HG02798 (cell line): Measurements from ENCODE around the gene AXIN1.

ENCODE experiments used
- ATAC-seq: cut with Tn5 transposase; IDR thresholded peaks from one replicate; pipeline ENCODE4 v1.9.1; 2021; ENCODE audit warnings: mild to moderate bottlenecking; ENCODE audit not compliant: unreplicated experiment, poor library complexity

Gene AXIN1

GRCh38 chr16:309476-309875 lies 43.0 kb downstream of the AXIN1 start:
- no peak for ATAC-seq

GRCh38 chr16:307691-308312 lies 44.7 kb downstream of the AXIN1 start:
- ATAC-seq, result no peak

GRCh38 chr16:306911-307370 lies 45.6 kb downstream of the AXIN1 start:
- ATAC-seq, result no peak

- ATAC-seq, result no peak
Observed at GRCh38 chr16:305916-306626, 46.5 kb downstream of the AXIN1 start.

GRCh38 chr16:303760-304505 lies 48.6 kb downstream of the AXIN1 start:
- no peak for ATAC-seq

GRCh38 chr16:301950-302349 lies 50.6 kb downstream of the AXIN1 start:
- ATAC-seq, result no peak

GRCh38 chr16:301235-301634 lies 51.3 kb downstream of the AXIN1 start:
- ATAC-seq, result no peak

- ATAC-seq, result no peak
Observed at GRCh38 chr16:297832-298231, 54.7 kb downstream of the AXIN1 start.

- ATAC-seq, result no peak
Observed at GRCh38 chr16:296806-297510, 55.6 kb downstream of the AXIN1 start.

- ATAC-seq, result no peak
Observed at GRCh38 chr16:296276-296675, 56.2 kb downstream of the AXIN1 start.

GRCh38 chr16:293043-293775 lies 59.3 kb downstream of the AXIN1 start:
- ATAC-seq, result no peak

GRCh38 chr16:291539-291938 lies 61.0 kb downstream of the AXIN1 start:
- ATAC-seq, result no peak

GRCh38 chr16:290681-291405 lies 61.7 kb downstream of the AXIN1 start:
- ATAC-seq, result no peak

GRCh38 chr16:290015-290680 lies 62.4 kb downstream of the AXIN1 start:
- no peak for ATAC-seq

GRCh38 chr16:289395-289997 lies 63.0 kb downstream of the AXIN1 start:
- no peak for ATAC-seq

- no peak for ATAC-seq
Observed at GRCh38 chr16:287981-288920, 64.3 kb downstream of the AXIN1 start.

- ATAC-seq, result no peak
Observed at GRCh38 chr16:287298-287811, 65.2 kb downstream of the AXIN1 start.
